Astrocyte of the cerebellum (primary cell): ENCODE data around the gene KIF17.

ENCODE experiments used
- DNase-seq: peaks from one replicate; pipeline ENCODE4 v3.0.0-alpha.2; 2011; ENCODE audit warnings: low read depth
- H3K4me3 ChIP-seq: 2 replicates; pipeline ENCODE4 v1.5.1; 2011; ENCODE audit warnings: mild to moderate bottlenecking, low read depth, low read length, moderate library complexity
- in situ Hi-C: cut with HindIII; loops from 2 replicates; pipeline ENCODE4 v1.10.0; 2017; ENCODE audit warnings: low sequenced_read_pairs
- TF ChIP-seq, protein P1 (sequence below): IDR thresholded peaks from 2 replicates; pipeline ENCODE4 v1.5.1; 2012; ENCODE audit warnings: low read length, low read depth, moderate library complexity, mild to moderate bottlenecking; ENCODE audit errors: missing control alignments

The KIF17 gene

DNA sequence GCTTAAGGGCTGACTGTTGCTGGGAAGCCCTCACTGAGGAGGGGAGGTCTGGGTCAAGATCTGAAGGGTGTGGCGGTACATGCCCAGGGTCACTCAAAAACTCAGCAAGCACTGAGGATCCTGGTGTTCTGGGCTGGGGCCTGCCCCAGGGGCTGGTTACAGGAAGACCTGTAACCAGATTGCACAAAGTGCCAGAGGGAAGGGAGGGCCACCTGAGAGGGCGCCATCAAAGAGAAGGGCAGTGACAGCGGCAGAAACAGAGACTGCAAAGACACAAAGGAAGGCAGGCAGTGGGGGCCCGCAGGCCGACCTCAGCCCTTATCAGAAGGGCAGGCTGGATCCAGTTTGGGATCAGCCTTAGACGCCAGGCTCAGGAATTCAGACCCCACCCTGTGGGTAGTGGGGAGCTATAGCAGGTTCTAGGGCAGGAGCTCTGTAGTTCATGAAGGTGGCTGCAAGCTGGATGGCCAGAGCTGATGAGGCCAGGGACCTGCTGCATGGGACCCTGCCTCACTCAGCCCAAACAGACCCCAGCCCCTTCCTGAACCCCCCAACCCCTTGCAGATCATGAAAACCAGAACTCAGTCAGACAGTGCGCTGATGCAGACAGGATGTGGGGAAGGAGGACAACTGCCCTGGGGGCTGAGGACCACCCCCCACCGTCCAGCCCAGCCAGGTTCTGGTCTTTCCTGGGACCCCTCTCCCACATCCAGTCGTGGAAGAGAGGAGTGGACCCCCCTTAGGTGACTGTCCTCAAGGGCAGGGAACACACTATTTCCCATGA, 10.8 kb upstream of the KIF17 start:
- TF ChIP-seq, protein P1, sequence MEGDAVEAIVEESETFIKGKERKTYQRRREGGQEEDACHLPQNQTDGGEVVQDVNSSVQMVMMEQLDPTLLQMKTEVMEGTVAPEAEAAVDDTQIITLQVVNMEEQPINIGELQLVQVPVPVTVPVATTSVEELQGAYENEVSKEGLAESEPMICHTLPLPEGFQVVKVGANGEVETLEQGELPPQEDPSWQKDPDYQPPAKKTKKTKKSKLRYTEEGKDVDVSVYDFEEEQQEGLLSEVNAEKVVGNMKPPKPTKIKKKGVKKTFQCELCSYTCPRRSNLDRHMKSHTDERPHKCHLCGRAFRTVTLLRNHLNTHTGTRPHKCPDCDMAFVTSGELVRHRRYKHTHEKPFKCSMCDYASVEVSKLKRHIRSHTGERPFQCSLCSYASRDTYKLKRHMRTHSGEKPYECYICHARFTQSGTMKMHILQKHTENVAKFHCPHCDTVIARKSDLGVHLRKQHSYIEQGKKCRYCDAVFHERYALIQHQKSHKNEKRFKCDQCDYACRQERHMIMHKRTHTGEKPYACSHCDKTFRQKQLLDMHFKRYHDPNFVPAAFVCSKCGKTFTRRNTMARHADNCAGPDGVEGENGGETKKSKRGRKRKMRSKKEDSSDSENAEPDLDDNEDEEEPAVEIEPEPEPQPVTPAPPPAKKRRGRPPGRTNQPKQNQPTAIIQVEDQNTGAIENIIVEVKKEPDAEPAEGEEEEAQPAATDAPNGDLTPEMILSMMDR = no peak
- no peak overlapping the region for H3K4me3 ChIP-seq
- in situ Hi-C loops = no loop called here
- no peak for DNase-seq

DNA sequence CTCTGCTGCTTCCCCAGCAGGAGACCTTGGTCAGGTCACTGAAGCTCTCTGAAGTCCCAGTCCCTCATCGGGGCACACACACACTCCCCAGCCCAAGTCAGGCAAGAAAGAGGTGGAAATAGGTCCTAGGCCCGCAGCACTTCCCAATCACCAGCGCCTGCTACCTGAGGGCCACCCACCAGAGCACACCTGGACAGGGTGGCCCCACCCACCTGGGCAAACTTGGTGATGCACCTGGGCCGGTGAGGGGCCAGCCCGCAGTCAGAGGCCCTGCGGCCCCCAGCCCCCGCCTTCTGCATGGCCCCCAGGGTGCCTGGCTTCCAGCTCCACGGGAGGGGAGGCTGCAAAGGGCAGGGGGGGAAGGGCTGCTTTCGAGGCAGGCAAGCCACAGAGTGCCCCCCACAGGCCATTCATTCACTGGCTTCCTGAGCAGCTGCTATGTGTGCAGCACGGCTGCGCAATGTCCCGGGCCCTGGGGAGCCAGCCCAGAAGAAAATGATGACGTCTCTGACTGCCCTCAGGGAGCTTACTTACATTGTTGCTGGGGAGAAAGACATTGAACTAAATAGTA, 10.0 kb upstream of the KIF17 start:
- DNase-seq = no peak
- in situ Hi-C loops = no loop called here
- H3K4me3 ChIP-seq = no peak overlapping the region
- TF ChIP-seq, protein P1 = no peak

DNA sequence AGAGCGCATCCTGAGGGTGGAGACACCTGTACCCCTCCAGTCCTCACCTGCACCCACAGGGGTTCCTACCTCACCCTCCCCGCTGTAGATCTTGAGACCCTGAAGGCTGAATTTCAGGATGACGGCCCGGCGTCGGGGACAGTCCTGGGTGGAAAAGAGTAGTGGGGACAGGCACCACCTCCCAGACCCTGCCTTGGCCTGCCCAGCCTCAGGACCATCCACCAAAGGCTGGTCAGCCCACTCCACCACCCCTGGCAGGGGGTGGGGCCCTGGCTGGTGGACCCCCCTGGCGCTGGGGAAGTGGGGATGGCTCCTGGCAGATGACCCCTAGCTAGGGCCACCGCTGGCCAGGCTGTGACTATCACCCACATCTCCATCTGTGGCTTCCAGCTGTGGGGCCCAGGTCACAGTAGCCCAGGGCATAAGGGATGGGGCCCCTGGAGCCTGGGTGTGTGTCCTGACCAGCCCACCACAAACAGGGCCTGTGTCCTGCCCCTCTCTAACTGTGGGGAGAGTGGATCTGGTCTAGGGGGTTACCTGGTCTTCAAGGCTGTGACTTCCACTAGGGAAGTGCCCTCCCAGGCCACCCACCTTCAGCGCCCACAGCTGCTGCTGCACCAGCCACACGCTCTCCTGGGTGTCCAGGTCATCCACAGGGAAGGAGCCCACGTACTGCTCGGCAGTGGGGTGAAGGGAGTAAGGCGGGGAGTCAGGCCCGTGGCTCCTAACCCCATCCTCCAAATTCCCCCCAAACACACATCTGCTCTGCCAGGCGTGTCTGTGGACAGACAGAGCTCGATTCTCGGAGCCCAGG, 9.3 kb upstream of the KIF17 start:
- in situ Hi-C loops = no loop called here
- TF ChIP-seq, protein P1 = no peak
- H3K4me3 ChIP-seq = no peak overlapping the region
- DNase-seq = no peak

DNA sequence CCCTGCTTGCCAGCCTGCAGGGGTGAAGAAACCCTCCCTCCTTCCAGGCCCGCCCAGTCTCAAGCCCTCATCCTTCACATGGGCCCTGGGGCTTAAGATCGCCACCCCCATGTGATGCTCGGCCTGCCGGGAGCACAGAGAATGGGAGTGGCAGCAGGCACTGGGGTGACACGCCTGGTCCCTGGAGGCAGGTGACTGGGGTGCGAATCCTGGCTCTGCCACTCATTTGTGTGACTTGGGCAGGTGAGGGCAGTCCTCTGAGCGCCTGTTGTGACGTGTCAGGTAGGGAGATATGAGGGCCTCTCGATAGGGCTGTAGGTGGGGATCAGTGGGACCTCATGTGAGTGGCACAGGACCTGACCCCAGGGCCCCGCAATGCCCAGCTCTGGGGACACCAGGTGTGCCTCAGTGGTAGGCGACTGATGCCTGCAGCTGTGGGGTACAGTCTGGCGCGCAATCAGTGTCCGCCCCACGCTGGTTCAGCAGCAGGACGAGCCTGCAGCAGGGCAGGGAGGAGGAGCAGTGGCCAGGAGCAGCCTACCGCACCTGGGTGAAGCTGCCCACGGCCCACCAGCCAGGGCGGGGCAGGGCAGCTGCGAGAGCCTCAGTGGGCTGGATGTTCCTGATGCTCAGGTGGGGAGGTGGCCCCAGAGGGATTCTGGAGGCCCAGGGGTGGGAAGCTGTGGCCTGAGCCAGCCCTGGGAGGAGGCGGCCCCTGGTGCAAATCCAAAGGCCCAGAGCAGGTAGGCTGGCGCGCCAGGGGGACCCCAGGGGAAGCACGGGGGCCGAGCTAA, 8.5 kb upstream of the KIF17 start:
- no peak overlapping the region for H3K4me3 ChIP-seq
- no peak for DNase-seq
- TF ChIP-seq, protein P1 = no peak
- in situ Hi-C loops = no loop called here

DNA sequence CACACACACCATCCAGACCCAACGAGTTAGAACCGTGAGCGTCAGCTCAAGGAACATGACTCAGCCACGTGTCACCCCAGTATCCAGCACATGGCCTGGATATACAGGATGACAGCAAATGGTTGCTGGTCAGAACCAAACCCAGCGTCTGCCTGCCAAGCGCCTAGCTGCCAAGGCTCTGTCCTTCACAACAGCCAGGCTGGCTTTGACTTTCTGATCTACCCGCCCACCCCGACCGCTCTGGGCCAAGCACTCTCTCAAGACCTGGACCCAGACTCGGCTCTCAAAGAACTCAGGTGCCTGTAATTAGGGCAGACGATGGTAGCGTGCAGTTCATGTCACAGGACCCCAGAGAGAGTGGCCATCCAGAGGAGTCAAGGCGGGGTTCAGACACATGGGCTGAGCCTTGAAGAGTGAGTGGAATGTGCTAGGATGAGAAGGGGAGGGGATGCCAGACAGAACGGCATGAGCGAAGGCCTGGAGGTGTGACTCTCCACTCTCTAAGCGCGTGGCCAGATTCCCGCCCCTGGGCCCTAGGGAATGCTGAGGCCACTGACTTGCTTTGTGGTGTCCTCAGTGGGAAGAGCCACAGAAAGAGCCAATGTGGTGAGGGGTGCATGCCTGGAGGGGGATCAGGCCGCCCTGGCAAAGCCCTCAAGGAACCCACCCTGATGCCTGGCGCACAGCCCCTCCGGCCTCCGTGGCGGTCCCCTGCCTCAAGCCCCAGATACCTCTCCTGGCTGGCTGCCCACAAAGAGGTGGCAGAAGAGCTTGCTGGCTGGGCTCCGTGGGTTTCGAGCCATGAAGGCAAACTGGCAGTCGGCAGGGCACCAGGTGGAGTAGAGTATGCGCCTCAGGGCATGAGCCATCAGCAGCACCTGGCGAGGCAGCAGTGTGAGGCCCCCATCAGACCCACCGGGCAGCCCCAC, 7.6 kb upstream of the KIF17 start:
- in situ Hi-C loops = no loop called here
- TF ChIP-seq, protein P1 = no peak
- DNase-seq = no peak
- H3K4me3 ChIP-seq = no peak overlapping the region
